HG02981 (cell line): ENCODE data around the gene MAT2A.

Experiments
- ATAC-seq: cut with Tn5 transposase; IDR thresholded peaks from one replicate; pipeline ENCODE4 v1.9.1; 2021; ENCODE audit warnings: mild to moderate bottlenecking, moderate library complexity; ENCODE audit not compliant: unreplicated experiment

The MAT2A gene

DNA sequence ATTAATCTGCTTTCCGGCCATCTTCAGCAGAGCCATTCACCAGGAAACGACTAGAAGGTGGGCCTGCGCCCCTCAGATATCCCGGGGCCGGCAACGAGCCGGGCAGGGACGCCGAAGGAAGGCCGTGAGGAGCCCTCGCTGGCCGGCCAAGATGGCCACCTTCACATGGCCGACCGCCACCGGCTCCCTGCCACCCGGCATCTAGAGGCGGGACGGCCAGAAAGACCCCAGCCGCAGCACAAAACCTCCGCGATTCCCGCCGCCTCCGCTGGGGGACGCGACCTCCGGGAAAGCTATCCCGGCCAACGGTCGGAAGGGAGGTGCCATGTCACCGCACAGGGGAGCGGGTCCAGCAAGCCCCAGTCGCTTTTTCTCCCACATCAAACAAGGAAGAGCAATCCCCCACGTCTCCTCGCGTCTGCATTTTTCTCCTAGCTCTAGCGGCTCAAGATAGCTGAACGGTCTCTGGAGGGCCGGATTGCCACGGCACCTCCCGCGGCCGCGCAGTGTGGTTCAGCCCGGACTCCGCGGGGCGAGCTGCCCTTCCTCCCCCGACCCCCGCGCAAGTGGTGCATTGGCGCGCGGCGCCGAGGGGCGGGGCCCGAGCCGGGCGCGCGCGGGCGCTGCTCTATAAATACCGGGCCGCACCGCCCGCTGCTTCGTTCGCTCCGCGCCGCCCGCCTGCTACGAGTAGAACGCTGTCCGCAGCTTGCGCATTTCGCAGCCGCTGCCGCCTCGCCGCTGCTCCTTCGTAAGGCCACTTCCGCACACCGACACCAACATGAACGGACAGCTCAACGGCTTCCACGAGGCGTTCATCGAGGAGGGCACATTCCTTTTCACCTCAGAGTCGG, at the start of gene MAT2A:
MAT2A (plus strand) TSS at position 662 of the 854 bp plus-strand sequence; CDS start at position 782, 120 bp downstream.
- peak; percentile 67 for ATAC-seq

- ATAC-seq, result no peak
Measured at GRCh38 chr2:85490861-85491755, 47.9 kb upstream of the MAT2A start.

GRCh38 chr2:85496436-85496835, 42.5 kb upstream of the MAT2A start:
- no peak for ATAC-seq

DNA sequence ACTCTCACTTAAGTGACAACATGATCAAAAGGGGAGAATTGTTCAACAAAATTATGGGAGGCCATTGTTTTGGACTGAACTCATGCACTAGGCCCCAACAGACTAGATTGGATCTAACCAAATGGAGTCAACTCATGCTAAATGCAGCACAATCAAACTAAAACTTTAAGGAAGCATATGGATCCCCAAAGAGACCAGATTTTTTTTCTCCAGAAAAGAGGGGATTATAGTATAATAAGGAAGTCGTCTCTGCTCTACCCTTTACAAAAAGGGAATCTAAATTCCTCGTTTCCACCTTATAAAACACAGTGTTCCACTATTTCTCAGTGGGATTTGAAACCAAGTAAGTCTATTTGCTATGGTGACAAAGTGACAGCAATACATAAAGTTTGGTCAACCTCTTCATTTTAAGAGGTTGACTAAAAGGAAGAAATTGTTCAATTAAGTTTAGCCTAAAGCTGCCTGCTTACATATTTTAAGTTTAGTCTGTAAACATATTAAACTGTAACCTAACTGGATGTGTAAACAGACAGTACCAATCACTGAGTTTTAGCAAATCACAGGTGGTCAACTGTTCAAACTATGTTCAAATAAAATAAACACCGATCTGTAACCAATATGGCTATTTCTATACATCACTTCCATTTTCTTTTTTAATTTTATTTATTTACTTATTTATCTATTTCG, 40.9 kb upstream of the MAT2A start:
- no peak for ATAC-seq

DNA sequence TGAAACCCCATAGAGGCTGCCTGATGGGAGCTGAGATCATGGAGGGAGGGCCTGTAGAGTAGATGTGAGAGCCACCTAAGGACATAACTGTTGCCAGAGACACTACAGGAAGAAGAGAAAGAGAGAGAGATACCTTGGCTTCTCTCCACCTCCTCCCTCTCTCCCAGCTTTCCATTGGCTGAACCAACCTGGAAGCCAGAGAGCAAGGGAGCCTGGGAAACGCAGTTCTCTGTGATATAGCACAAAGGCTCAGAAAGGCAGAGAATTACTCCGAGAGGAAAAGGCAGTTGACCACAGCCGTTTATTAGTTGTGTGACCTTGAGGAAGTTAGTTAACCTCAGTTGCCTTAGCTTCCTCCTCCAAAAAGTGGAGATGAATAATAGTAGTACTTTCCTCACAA, 37.7 kb upstream of the MAT2A start:
- ATAC-seq, result no peak

DNA sequence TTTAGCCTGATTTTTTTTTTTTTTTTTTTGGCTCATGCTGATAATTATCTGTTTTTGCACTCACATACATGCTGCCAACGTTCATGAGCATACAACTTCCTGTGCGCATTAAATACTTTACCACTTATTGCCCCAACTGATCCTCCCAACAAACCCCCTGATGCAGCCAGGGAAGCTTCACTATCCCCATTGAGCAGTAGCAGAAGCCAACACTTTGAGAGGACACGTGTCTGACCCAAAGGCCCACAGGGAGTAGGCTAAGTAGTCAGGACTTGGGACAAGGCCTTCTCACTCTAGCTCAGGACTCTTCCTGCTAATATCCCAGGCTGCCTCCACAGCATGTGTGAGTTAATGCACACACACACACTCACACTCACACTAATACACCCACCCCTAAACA, 36.2 kb upstream of the MAT2A start:
- no peak for ATAC-seq

DNA sequence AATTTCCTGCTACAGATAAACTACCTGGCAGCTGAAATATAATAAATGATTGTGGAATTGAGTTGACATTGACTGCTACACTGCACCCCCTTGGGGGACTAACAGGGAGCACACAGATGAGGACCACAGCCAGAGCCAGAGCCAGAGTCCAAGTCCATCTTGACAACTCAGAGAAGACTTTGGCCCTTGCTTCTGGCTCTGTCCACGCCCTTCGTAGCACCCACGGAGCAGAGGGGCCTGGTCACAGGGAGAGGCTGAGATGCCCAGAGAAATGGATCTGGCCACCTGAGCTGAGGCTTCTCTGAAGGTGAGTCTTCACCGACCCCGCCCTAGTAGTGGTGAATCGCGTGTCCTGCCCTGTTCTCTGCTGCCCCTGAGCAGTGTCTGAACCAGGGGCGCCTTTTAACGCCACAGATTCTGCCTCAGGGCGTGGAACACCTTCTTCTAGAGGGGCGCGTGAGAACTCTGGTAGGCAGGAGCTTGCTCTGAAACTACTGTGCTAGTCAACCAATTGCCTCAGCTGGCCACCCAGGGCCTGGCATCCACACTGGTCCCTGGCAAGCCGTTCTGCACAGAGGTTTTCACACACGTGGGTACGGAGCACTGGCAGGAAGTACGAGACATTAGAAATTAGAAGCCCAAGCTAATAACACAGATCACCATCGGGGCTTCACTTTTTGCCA, 35.7 kb upstream of the MAT2A start:
- ATAC-seq, result no peak

DNA sequence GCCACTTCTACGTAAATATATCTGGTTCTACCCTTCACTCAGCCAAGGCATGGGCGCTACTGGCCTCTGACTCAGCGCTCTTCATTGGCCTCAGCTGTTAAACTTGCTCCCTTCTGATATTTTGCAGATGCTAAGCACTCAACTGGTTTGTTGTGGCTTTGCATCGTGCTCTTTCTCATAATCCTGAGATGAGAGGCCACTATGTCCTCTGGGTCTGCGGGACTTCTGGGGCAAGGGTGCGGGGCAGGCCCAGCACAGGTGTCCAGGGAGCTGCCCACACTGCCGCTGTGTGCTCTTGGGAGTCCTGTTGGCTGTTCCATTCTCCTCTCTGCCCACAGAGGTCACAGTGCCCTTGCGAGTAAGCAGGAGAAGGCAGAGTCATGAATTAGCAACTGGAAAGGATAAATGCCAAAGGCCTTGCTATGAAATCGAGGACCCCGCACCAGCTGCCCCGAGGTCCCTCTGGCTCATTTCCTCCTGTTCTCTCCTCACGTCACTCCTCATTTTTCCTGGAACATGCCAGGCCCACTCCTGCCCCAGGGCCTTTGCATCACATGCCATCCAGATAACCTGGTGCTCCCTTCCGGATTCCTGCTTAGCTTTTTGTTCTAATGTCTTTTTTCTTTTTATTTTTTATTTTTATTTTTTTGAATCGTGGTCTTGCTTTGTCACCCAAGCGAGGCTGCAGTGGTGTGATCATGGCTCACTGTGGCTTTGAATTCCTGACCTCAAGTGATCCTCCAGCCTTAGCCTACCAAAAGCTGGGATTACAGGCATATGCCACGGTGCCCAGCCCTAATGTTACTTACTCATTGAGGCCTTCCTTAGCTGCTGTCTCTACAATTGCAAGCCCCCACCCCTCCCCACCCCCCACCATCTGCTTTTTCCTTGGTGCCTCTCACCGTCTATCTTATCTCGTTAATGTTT, 34.9 kb upstream of the MAT2A start:
- no peak for ATAC-seq

- no peak for ATAC-seq
Measured at GRCh38 chr2:85504778-85505261, 34.1 kb upstream of the MAT2A start.

DNA sequence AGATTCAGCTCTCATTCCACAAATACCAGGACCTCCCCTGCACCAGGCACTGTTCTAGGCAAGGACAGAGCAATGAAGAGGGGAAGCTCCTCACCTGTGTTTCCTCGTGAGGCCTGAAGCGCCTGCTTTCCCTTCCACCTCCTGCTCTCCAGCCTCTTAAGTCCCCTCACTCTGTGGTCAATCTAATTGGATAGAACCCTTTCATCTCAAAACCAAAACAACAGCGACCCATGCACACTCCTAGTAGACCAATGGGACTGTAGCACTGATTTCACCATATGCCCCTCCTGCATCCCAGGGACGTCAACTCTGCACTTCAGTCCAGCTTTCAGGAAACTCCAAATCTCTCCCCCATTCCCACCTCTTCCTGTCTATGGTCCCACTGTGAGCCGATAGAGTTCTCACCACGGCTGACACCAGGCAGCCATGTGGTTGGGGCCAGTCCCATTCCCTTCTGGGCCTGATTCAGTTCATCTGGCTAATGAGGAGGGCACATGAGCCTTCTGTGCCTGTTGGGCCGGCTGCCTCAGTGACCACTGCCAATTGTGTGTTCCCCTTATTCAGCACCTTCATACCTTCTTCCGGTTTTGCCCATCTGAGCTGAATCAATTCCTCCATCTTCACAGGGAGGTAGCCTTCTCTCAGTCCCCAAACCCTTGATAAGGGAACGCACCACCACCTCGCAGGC, 33.3 kb upstream of the MAT2A start:
- ATAC-seq, result no peak

DNA sequence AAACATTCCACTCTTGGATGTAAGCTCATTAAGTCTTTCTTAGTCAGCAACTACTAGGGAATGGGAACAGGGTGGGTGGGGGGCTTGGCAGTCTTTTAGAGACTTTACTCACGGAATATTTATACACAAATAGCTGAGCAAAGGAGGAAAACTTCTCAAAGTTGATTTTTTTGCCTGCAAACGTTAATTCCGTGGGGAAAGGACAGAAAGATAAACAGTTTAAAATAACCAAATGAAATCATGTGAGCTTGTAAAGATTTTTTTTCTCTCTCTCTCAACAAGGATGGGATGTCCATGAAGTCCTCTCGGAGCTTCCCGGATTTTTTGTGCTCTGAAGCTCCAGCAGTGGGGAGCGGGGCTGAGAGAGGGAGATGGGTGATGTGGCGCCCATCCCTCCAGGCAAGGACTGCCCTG, 32.2 kb upstream of the MAT2A start:
- no peak for ATAC-seq

DNA sequence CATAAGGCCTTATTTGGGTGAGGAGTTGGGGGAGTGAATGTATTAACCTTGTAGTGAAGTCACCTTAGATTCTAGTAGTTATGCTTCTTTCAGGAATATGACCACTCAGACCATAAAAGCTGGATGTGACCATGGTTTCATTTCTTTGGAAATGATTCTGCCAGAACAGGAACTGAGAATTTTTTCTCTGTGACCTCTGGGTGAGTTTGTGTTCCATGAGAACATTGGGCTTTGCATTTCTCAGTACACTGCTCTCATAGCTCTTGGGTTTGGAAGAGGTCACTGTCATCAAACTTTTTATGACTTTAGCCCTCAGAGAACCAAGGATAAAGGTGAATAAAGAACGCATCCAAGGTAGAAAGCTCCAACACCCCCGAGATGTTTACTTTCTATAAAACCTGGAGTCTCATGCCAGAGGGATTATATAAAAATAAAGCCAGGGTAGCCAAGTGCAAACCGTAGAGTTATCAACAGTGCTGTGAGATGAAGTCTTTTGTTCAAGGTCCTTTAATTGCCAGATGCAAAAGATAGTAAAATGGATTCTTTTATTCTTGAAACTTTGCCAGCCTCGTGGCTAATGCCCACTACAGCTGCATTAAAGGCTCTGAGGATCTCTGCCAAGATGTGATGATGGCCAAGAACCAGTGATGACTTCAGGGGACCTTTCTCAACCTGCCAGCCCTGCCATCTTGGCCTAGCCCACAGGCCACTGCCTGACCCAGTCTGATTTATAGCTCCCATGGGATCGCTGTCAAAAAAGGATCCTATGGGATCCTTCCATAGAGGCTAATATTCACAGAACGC, 27.8 kb upstream of the MAT2A start:
- ATAC-seq, result no peak

GRCh38 chr2:85514323-85514722, 24.6 kb upstream of the MAT2A start:
- no peak for ATAC-seq

DNA sequence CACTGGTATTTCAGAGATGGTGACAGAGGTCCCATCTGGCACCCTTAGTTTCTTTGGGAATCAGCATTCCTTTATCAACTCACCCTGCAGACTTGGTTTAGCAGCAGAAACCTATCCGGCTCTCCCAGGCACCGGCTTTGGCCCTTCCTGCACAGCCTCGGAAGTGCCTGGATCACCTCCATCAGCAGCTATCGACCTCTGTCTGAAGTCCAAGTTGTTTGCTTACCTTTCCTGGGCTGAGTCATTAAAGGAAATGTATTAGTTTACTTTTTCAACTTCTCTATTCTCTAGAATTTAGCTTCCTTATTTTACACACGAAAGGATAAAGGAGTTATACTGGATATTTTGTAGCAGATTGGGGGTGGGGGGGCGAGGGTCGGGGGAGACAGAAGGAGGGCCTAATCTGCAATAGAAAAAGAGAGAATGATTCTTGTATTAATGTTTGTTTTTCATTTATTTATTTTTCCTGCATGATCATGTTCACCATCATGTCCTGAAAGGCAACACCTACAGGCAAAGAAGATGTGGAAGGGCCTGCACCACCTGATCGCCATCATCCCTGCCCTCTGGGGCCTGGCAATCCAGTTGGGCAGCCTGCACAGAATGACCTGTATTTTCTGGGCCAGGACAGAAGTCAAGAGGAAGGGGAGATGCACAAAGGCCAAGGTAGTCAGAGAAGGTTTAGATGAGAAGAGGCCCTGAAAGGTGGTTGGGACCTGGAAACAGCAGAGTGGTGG, 22.1 kb upstream of the MAT2A start:
- no peak for ATAC-seq

GRCh38 chr2:85522090-85522647, 16.8 kb upstream of the MAT2A start:
- no peak for ATAC-seq

DNA sequence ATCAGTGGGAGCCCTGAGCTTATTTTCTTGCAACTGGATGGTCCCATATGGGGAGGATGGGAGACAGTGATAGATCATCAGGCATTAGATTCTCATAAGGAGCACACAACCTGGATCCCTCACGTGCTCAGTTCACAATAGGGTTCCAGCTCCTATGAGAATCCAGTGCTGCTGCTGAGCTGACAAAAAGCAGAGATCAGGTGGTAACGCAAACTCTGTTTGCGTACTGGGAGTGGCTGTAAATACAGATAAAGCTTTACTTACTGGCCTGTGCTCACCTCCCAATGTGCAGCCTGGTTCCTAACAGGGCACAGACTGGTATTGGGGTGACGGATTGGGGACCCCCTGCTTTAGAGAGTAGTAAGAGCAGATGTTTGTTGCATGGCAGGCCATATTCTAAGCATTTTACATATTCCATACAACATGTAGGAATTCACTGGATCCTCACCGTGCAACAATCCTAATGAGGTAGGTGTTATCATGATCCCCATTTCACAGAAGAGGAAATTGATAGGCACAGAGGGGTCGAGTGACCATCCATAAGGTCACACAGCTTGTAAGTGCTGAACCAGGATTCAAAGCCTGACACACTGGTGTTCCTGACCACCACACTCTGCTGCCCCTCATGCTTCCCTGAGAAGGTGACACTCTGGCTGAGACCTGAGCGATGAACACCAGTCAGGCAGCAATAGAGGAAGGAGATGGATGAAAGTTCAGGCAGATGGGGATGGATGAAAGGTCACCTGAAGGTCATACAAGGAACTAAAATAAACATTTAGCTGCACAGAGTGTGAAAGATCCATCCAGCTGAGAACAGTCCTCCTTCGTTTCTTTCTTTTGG, 15.7 kb upstream of the MAT2A start:
- no peak for ATAC-seq
